ENCODE data around the gene SMAD3. TPM values are rescaled to one million over a fixed set of nuclear protein-coding genes. Genes with fewer than 3 reads are reported as not detected.

The SMAD3 gene
- total RNA-seq, 2 donors from 2014 or later, result 47.9 to 78.5 TPM

DNA sequence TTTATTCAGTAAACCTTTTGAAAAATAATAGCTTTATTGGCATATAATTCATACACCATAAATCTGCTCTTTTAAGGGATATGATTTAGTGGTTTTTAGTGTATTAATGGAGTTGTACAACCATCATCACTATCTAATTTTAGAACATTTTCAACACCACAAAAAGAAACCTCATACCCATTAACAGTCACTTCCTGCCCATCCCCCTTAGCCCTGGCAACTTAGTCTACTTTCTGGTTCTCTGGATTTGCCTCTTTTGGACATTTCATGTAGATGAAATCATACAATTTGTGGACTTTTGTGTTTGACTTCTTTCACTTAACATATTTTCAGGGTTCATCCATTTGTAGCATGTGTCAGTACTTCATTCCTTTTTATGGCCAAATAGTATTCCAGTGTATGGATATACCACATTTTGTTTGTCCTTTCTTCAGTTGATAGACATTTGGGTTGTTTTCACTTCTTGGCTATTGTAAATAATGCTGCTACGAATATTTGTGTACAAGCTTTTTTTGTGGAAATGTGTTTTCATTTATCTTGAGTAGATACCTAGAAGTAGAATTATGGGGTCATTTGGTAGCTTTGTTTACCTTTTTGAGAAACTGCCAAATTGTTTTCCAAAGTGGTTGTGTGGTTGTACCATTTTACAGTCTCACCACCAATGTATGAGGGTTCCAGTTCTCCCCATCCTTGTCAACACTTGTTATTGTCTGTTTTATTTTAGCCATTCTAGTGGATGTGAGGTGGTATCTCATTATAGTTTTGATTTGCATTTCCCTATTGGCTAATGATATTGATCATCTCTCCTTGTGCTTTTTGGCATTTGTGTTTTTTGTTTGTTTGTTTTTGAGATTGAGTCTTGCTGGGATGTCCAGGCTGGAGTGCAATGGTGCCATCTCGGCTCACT lies 45.8 kb downstream of the SMAD3 start:
- Histone ChIP-seq H3K4me1 (ENCODE audit: control insufficient read depth in 1 of 2, low read depth in 2 of 2) (peaks cover 49 to 75% of the 10 kb centered on the region in 2 donors), H3K27ac (no peak overlapping the region), H3K36me3 (no peaks in the 10 kb centered on the region), H3K27me3 (replicated peaks; ENCODE audit: insufficient read depth) (no peaks in the 10 kb centered on the region), H3K9me3 (no peaks in the 10 kb centered on the region), H3K4me3 (no peak overlapping the region)
- TF ChIP-seq, protein P1, sequence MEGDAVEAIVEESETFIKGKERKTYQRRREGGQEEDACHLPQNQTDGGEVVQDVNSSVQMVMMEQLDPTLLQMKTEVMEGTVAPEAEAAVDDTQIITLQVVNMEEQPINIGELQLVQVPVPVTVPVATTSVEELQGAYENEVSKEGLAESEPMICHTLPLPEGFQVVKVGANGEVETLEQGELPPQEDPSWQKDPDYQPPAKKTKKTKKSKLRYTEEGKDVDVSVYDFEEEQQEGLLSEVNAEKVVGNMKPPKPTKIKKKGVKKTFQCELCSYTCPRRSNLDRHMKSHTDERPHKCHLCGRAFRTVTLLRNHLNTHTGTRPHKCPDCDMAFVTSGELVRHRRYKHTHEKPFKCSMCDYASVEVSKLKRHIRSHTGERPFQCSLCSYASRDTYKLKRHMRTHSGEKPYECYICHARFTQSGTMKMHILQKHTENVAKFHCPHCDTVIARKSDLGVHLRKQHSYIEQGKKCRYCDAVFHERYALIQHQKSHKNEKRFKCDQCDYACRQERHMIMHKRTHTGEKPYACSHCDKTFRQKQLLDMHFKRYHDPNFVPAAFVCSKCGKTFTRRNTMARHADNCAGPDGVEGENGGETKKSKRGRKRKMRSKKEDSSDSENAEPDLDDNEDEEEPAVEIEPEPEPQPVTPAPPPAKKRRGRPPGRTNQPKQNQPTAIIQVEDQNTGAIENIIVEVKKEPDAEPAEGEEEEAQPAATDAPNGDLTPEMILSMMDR (IDR thresholded peaks at IDR 0.05), result no peak
- ATAC-seq (ENCODE audit: insufficient number of reproducible peaks, low FRiP score, low read depth) (no peak), DNase-seq (ENCODE audit: low spot score) (no peak)

DNA sequence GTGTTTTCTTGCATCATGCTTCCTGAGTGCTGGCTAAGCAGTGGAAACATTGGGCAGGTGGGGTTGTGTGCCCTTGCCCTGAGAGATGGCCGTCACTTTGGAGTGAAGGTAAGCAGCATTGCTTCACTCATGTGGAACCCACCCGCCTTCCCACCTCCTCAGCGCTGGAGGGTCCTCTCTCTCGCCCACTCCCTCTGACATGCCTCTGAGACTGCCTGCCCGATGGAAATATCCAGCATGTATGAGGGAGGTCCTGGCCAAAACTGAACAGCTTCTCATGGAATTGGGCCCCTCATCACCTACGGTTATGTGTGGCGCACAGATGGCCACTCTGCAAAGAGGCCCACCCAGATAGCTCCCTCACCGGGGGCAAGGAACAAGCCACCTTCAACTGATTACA lies 48.6 kb downstream of the SMAD3 start:
- Histone ChIP-seq H3K36me3 (no peaks in the 10 kb centered on the region), H3K4me1 (ENCODE audit: control insufficient read depth in 1 of 2, low read depth in 2 of 2) (peaks cover 55 to 73% of the 10 kb centered on the region in 2 donors), H3K4me3 (no peak overlapping the region), H3K9me3 (no peaks in the 10 kb centered on the region), H3K27ac (peak overlapping the region in 1 of 2 donors; percentile 32), H3K27me3 (replicated peaks; ENCODE audit: insufficient read depth) (no peaks in the 10 kb centered on the region)
- TF ChIP-seq, protein P1 (IDR thresholded peaks at IDR 0.05), result no peak
- DNase-seq (ENCODE audit: low spot score) (no peak), ATAC-seq (ENCODE audit: insufficient number of reproducible peaks, low FRiP score, low read depth) (no peak)

DNA sequence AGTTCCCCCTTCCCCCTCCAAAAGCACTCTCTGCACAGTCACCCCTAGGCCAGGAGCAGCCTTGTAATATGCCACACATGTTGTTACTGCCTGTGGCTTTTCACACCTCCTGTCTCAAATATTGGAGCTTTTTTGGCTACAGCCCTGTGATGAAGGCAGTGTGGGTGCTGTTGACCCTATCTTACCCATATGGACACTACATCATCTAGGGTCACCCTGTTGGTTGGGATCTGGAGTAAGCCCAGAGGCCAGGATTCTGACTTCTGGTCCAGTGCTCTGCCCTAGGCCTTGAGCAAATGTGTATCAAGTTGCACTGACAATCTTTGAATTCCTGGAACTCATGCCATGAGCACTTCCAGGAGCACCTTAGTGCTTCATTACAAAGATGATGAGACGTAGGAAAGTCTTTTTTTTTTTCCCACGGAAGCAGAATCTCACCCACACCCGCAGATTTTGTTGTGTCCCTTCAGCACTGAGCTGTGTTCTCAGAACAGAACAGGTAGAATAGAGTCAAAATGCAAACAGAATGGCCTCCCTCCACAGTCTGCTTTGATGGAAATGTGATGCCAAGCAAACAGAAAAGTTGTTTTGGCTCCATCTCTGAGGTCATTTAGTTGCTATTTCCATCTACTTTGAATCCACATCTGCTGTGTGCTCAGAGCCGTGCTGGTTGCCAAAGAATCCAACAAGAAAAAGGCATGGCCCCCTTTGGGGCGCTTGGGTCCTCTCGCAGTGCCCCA lies 49.6 kb downstream of the SMAD3 start:
- Histone ChIP-seq H3K4me3 (no peak overlapping the region), H3K27ac (peak overlapping the region; percentile 32 to 64), H3K27me3 (replicated peaks; ENCODE audit: insufficient read depth) (no peaks in the 10 kb centered on the region), H3K4me1 (ENCODE audit: control insufficient read depth in 1 of 2, low read depth in 2 of 2) (peaks cover 54 to 73% of the 10 kb centered on the region in 2 donors), H3K9me3 (no peaks in the 10 kb centered on the region), H3K36me3 (no peaks in the 10 kb centered on the region)
- ATAC-seq (ENCODE audit: insufficient number of reproducible peaks, low FRiP score, low read depth), result peak; percentile 10
- no peak for DNase-seq (ENCODE audit: low spot score)
- TF ChIP-seq, protein P1 (IDR thresholded peaks at IDR 0.05), result no peak

DNA sequence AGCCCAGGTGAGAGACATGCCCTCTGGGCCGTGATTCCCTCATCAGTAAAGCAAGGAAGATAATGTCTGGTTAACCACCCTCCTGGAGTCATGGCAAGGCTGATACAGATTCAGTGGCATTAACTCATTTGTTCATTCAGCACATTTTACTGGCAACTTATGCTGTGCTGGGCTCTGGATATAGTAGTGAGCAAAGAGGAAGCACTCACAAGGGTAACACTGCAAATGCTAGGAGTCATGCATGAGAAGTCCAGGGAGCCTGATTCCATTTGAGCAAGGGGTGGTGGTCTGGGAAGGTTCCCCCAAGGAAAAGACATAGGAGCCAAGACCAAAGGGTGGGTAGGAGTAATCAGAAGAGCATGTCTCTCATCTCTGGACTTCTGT lies 50.2 kb downstream of the SMAD3 start:
- Histone ChIP-seq H3K9me3 (no peaks in the 10 kb centered on the region), H3K4me1 (ENCODE audit: control insufficient read depth in 1 of 2, low read depth in 2 of 2) (peaks cover 55 to 73% of the 10 kb centered on the region in 2 donors), H3K27me3 (replicated peaks; ENCODE audit: insufficient read depth) (no peaks in the 10 kb centered on the region), H3K36me3 (no peaks in the 10 kb centered on the region), H3K27ac (peak overlapping the region; percentile 32 to 64), H3K4me3 (no peak overlapping the region)
- no peak for ATAC-seq (ENCODE audit: insufficient number of reproducible peaks, low FRiP score, low read depth)
- TF ChIP-seq, protein P1 (IDR thresholded peaks at IDR 0.05), result no peak
- no peak for DNase-seq (ENCODE audit: low spot score)

DNA sequence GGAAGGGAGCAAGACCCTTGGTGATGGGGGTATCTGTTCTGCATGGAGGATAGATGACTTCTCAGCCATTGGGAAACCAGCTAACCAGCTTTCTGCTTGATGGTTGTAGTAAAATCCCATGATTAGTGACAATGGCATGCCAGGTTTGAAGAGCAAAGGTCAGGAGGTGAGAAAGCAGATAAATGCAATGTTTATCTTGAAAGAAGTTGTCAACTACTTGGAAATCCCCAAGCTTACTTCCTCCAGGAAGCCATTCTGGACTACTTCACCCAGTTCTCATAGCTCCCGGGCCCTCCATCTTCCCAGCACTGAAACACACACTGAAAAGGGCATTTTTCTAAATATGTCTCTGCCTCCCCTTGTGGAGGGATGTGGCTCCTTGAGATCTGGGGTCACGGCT lies 51.3 kb downstream of the SMAD3 start:
- no peak overlapping the region for H3K27ac ChIP-seq
- no peak overlapping the region for H3K4me3 ChIP-seq
- H3K27me3 ChIP-seq (replicated peaks; ENCODE audit: insufficient read depth), result no peaks in the 10 kb centered on the region
- TF ChIP-seq, protein P1 (IDR thresholded peaks at IDR 0.05), result no peak
- ATAC-seq (ENCODE audit: insufficient number of reproducible peaks, low FRiP score, low read depth) (no peak), DNase-seq (ENCODE audit: low spot score) (no peak)
- H3K9me3 ChIP-seq, result no peaks in the 10 kb centered on the region
- no peaks in the 10 kb centered on the region for H3K36me3 ChIP-seq
- peaks cover 53 to 78% of the 10 kb centered on the region in 2 donors for H3K4me1 ChIP-seq (ENCODE audit: control insufficient read depth in 1 of 2, low read depth in 2 of 2)
